Transverse colon (tissue), 4 donors: ENCODE results near the gene MICAL2.

Source experiments
- CTCF ChIP-seq, 5 experiments: fragments of 200-600 bp in 3 of 5; fragments of 450-650 bp in 2 of 5; sonication (generic) in 3 of 5; IDR thresholded peaks; 1 replicate in 2 of 5; 2 replicates in 3 of 5; pipeline ENCODE4 v1.5.1; 2016 to 2017; ENCODE audit warnings: antibody characterized with exemption in 5 of 5, inconsistent platforms in 3 of 5, mild to moderate bottlenecking in 2 of 5, moderate library complexity in 1 of 5
- POLR2AphosphoS5 ChIP-seq, 3 donors: sonication (generic); formaldehyde crosslinking; IDR thresholded peaks; one replicate each; pipeline ENCODE4 v1.6.1; 2016; ENCODE audit warnings: antibody characterized with exemption in 3 of 3

GRCh38 chr11:12220305-12220704, 109.9 kb downstream of the MICAL2 start:
- TF ChIP-seq CTCF (IDR thresholded peaks at IDR 0.05) (no peak), POLR2AphosphoS5 (IDR thresholded peaks at IDR 0.05) (peak in 2 of 3 donors; percentile 20 to 32)
